Left colon (tissue), 2 donors: ENCODE results near the gene ARID4B. TPM values are rescaled to one million over a fixed set of nuclear protein-coding genes. Genes with fewer than 3 reads are reported as not detected.
"Not testable (repeated sequence)": the region's sequence is repeated elsewhere in the genome, so short reads cannot be mapped to it uniquely, and the experiment has no call there.

Experiments used
- ATAC-seq: fragments of 200-7000 bp; cut with Tn5 transposase; one replicate; pipeline ENCODE4 v1.9.1; 2020; ENCODE audit warnings: mild to moderate bottlenecking, moderate library complexity
- DNase-seq, 2 donors: peaks; one replicate each; pipeline ENCODE4 v3.0.0-alpha.2; 2020
- intact Hi-C, 2 donors: fragments of 100-400 bp; cut with DNase I in 1 of 2; cut with micrococcal nuclease in 1 of 2; formaldehyde crosslinking; loops; one replicate each; pipeline versions ENCODE4 v1.11.2 to v1.14.0; 2022; cut with DNase I, micrococcal nuclease
- total RNA-seq, 2 donors: library from RNA; stranded (reverse); fragmentation: NEBNext Ultra II Directional; extraction: Animal tissue kit (Norgen Biotek cat#: 25700); gene quantifications; one replicate each; pipeline ENCODE4 v1.2.1, GENCODE V29; 2021
- donor health status: DM: no; HTN: no; CAD: no.
- donor health status: DM: yes; HTN: yes; CAD: no.

ARID4B gene
- total RNA-seq, 2 donors from 2014 or later, result 26.2 to 33.9 TPM

DNA sequence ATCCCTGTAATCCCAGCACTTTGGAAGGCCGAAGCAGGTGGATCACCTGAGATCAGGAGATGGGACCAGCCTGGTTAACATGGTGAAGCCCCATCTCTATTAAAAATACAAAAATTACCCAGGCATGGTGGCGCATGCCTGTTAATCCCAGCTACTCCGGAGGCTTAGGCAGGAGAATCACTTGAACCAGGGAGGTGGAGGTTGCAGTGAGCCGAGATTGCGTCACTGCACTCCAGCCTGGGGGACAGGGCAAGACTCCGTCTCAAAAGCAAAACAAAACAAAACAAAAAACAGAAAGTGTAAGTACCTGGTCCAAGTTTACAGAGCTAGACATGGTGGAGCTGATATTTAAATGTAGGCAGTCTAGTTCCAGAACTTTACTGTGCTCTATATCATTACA lies 69.9 kb downstream of the ARID4B start:
- DNase-seq, intact Hi-C loops: not testable (repeated sequence)

GRCh38 chr1:235254721-235255120 lies 73.3 kb downstream of the ARID4B start:
- intact Hi-C loops, result no loop called here

More for the DNA sequence above, 69.9 kb downstream of the ARID4B start:
- not testable (repeated sequence) for ATAC-seq

DNA sequence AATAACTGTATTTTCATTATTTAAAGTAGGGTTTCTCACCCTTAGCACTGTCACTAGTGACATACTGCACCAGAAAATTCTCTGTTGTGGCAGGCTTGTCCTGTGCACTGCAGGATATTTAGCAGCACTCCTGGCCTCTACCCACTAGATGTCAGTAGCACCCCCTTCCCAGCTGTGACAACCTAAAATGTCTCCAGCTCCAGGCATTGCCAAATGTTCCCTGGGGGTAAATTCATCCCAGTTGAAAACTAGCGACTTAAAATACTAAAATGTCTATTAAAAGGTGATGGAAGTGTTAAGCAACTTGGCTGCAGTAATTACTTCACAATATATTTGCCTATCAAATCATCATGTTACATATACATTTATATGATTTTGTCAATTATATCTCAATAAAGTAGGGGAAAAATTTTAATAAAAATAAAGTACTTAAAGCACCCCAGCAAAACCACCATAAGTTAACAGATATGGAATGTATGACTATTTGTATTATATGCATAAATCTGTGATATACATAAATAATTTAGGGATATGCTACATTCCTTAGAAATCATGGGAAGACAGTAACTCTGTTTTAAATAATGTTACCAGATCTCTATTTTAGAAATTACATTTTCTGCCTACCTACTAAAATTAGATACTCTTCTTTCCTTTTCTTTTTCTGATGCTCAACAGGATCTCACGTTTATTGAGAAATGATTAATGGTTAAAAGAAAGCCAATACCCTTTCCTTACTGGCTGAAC lies 74.6 kb downstream of the ARID4B start:
- intact Hi-C loops, result loop anchor here in 1 of 2 donors (2.0 kb wide), 1 partner anchor 161 kb away; no protein-coding TSS in a partner anchor
- DNase-seq (peak; percentile 39 to 46), ATAC-seq (peak; percentile 94)

More at GRCh38 chr1:235254721-235255120, 73.3 kb downstream of the ARID4B start:
- ATAC-seq, result no peak
- DNase-seq, result no peak

DNA sequence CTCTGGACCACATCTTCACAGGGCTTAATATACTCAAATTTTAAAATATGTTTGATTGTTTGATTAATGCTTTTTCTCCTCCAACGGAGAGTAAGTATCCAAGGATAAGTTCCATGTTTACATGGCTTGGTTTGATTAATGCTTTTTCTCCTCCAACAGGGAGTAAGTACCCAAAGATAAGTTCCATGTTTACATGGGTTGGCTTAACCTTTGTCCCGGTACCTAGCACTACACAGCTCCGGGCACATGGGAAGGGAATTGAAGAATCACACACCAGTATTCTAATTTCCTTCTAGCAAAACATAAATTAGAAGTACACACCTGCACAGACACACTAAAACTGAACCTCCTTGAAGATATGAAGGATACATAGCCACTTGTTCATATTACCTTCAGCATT lies 77.5 kb downstream of the ARID4B start:
- ATAC-seq (peak; percentile 77), DNase-seq (no peak)

DNA sequence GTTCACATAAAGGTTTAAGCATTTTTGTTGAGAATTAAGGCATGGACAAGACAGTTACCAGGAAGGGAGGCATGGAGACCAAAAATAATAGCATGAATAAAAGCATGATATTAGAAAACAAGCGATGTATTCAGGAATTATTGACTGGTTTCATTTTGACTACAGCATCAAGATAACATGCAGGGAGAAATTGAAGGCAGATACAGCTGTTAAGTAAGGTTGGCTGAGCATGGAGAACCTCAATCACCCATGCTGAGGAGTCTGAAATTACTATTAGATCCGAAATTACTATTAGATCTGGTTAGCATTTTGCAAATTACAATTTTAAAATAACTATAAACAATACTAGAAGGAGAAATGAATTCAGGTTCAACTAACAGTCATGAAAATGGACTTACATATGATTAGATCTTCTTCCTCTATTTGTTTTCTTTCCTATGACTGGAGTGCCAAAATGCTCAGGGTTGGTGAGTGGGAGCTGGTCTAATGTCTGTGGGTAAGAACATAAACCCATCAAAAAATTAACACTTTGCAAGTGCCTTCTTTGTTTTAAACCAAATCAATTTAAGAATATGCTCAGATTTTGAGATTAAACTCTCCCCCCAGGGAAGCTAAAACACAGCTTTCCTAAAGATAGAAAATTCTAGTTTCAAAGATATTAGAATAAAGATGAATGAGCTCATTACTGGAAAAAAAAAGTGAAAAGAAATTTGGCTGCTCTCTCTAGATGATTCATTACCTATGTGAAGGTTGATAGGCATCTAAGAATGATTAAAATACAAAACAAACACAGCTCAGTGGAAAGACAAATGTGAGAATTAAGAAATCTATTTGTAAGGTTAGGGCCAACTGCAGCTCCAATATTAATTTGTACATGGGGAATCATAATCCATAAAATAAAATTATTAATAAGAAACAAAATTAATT lies 81.7 kb downstream of the ARID4B start:
- intact Hi-C loops, result no loop called here
- no peak for DNase-seq
- no peak for ATAC-seq

More for the DNA sequence above, 77.5 kb downstream of the ARID4B start:
- intact Hi-C loops, result no loop called here

GRCh38 chr1:235244974-235245592 lies 82.9 kb downstream of the ARID4B start:
- no peak for ATAC-seq
- intact Hi-C loops, result no loop called here
- DNase-seq, result no peak

DNA sequence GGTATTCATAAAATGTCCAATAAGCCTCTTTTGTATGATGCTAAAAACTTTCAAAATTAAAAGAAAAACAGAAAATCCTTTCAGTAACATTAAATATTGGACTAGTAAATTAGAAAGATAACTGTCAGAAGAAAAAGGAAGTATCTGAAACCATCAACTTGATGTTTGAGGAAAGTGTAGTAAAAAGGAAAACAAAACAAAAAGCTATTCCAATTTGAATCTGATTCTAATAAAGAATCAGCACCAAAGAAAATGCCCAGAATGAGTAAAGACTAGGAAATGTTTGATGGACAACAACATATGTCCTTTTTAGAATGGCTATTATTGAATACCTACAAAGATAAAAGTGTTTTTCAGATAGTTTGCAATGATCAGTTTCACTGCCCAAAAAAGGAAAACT lies 87.0 kb downstream of the ARID4B start:
- ATAC-seq, result no peak
- DNase-seq, result no peak
- intact Hi-C loops, result no loop called here

DNA sequence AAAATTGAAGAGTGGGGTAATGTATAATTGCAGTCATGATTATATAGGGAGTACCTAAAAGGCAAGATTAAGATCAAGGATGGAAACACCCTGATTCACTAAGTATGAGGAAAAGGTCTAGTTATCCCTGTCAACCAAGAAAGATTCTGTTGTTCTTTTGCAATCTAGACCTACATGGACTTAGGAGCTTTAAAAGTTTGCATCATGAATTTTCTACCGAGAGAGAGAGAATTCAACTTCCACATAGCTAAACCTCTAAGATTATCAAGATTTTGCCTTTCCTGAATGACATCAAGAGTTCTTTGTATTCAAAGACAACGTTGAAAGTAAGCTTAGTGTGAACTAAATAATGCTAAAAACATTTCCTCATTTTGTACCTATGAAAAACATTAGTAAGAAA lies 88.1 kb downstream of the ARID4B start:
- ATAC-seq, result no peak
- intact Hi-C loops, result no loop called here
- no peak for DNase-seq

- DNase-seq (no peak), ATAC-seq (no peak)
- intact Hi-C loops, result no loop called here
Measured at GRCh38 chr1:235238558-235238957, 89.4 kb downstream of the ARID4B start.

GRCh38 chr1:235236128-235236527 lies 91.9 kb downstream of the ARID4B start:
- DNase-seq (no peak), ATAC-seq (no peak)
- intact Hi-C loops, result no loop called here

GRCh38 chr1:235229868-235230267 lies 98.1 kb downstream of the ARID4B start:
- ATAC-seq (no peak), DNase-seq (no peak)
- intact Hi-C loops, result no loop called here

DNA sequence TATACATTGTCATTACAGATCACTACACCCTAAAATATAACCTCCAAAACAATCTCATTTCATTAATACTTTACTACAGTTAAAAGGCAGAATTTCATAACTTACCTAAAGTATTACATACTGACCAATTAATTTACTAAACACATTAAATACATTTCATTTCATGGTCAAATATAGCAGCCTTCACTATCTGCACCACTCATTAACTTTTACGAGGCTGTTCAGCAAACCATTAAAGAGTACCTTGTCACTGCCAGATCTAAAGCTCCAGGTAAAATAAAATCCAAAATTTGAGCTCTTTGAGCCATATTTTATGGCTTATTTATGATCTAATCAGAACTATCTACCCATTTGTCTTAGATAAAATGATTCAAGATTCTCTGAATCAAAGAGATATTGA lies 100.6 kb downstream of the ARID4B start:
- DNase-seq, result no peak
- intact Hi-C loops, result no loop called here
- peak; percentile 45 for ATAC-seq

- peak; percentile 40 for ATAC-seq
- intact Hi-C loops, result no loop called here
- no peak for DNase-seq
Measured at GRCh38 chr1:235226933-235227332, 101.0 kb downstream of the ARID4B start.

DNA sequence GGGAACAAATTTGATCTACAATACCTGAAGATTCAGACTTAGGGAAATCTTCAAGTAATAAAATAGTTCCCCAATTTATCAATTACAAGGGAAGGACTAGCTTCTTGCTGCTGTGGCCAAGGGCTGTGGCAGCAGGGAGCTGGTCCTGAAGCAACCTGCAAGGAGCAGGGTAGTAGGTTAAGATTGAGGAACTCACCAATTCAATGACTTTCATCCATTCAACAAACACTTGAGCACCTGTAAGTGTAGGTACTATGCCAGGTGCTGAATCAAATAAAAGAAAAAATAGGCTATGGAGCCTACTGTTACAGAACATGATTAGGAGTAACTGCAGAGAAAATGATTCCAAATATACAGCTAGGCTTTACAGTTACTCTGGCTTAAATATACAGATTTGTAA lies 102.7 kb downstream of the ARID4B start:
- intact Hi-C loops, result no loop called here
- no peak for DNase-seq
- ATAC-seq, result no peak

- ATAC-seq, result no peak
- DNase-seq, result no peak
- intact Hi-C loops, result no loop called here
Measured at GRCh38 chr1:235221653-235222375, 106.2 kb downstream of the ARID4B start.

- ATAC-seq (no peak), DNase-seq (no peak)
- intact Hi-C loops, result no loop called here
Measured at GRCh38 chr1:235215453-235215852, 112.5 kb downstream of the ARID4B start.

- intact Hi-C loops, DNase-seq, ATAC-seq: not testable (repeated sequence)
Measured at GRCh38 chr1:235214962-235215361, 113.0 kb downstream of the ARID4B start.

DNA sequence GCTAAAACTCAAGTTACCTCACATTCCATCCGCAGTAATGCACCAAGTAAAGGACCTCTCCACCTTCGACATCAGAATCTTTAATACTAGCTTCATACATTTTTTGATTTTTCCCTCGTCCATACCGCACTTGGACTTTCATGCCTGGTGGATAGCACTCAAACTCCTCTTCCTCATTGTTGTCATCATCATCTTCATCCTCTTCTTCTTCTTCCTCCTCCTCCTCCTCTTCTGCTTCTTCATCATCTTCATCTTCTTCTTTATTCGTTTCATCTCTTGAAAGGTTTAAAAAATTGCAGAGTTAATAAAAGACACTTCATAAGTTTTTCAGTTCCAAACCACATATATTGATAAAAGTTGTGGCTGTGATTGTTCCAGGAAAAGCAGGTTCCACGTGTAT lies 114.2 kb downstream of the ARID4B start:
- DNase-seq (no peak), ATAC-seq (no peak)
- intact Hi-C loops, result no loop called here

GRCh38 chr1:235211517-235211916 lies 116.5 kb downstream of the ARID4B start:
- ATAC-seq (no peak), DNase-seq (no peak)
- intact Hi-C loops, result no loop called here
